HG03460 (cell line): ENCODE results near the gene ADGRA3.

Experiments
- ATAC-seq: cut with Tn5 transposase; IDR thresholded peaks from one replicate; pipeline ENCODE4 v1.9.1; 2021; ENCODE audit not compliant: unreplicated experiment

Gene ADGRA3, protein sequence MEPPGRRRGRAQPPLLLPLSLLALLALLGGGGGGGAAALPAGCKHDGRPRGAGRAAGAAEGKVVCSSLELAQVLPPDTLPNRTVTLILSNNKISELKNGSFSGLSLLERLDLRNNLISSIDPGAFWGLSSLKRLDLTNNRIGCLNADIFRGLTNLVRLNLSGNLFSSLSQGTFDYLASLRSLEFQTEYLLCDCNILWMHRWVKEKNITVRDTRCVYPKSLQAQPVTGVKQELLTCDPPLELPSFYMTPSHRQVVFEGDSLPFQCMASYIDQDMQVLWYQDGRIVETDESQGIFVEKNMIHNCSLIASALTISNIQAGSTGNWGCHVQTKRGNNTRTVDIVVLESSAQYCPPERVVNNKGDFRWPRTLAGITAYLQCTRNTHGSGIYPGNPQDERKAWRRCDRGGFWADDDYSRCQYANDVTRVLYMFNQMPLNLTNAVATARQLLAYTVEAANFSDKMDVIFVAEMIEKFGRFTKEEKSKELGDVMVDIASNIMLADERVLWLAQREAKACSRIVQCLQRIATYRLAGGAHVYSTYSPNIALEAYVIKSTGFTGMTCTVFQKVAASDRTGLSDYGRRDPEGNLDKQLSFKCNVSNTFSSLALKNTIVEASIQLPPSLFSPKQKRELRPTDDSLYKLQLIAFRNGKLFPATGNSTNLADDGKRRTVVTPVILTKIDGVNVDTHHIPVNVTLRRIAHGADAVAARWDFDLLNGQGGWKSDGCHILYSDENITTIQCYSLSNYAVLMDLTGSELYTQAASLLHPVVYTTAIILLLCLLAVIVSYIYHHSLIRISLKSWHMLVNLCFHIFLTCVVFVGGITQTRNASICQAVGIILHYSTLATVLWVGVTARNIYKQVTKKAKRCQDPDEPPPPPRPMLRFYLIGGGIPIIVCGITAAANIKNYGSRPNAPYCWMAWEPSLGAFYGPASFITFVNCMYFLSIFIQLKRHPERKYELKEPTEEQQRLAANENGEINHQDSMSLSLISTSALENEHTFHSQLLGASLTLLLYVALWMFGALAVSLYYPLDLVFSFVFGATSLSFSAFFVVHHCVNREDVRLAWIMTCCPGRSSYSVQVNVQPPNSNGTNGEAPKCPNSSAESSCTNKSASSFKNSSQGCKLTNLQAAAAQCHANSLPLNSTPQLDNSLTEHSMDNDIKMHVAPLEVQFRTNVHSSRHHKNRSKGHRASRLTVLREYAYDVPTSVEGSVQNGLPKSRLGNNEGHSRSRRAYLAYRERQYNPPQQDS (N-terminal part only)

DNA sequence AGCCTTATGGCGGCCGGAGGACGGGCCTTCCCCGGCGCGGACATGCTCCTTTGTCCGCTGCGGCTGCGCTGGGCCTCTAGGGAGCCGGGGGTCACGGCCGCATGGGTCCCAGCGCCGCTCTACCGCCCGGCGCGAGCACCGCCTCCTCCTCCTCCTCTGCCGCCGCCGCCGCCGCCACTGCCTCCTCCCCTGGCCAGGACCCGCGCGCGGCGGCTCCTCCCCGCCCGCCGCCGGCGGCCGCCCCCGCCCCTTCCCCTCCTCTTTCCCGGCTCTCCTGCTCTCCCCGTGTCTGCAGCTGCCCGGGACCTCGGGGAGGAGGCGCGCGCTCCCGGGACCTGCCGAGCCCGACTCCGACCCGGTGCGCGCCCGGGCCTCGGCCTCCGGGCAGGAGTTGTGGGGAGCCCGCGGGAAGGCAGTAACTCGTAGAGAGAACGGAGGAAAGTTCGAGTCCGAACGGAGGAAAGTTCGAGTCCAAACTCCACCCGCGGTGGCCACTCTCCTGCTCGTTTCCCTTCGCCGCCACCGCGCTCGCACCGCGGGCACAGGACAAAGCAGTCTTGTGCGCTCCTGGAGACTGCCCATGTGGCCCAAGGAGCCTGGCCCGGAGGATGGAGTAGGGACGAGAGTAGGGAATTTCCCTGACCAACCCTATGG, at the start of gene ADGRA3:
TSS of gene ADGRA3 (minus strand) at position 179 of the 654 bp plus-strand sequence. CDS start 282 bp downstream, outside the sequence.
- ATAC-seq: no peak

DNA sequence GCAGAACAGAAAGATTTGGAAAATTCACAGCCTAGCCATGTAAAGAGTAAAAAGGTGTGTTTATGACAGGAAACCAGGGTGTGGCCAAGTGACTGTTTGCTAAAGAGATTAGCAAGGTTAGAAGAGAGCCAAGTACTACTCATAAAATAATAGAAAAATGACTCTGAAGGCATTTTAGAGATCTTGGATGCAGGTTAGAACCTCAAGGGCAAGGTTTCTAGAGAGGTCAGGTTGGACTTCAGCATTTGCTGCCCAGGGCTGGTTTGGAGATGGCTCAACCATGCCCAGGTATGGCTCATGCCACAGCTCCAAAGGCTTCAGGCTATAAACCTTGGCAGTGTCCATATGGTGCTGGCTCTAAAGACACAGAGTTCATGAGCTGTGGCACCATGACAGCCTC, 40.6 kb upstream of the ADGRA3 start:
- ATAC-seq: no peak

DNA sequence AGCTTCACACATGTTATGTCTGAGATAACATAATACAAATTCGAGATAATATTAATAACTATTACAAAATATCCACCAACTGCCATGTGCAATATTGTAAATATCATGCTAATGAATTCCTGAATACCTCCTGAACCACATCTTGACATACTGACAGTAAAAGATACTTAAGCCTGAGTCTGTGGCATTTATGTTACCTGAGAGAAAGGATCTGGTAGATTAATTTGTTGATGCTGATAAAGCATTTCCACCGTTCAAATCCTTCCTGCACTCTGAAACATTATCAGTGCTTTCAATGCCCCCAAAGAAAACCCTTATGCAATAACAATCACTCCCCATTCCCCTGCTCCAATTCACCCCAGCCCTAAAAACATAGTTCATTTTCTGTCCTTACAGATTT, 38.8 kb upstream of the ADGRA3 start:
- ATAC-seq: no peak

GRCh38 chr4:22553560-22553959, 37.7 kb upstream of the ADGRA3 start:
- no peak for ATAC-seq

GRCh38 chr4:22552812-22553211, 36.9 kb upstream of the ADGRA3 start:
- ATAC-seq: no peak

GRCh38 chr4:22551550-22551949, 35.7 kb upstream of the ADGRA3 start:
- no peak for ATAC-seq

DNA sequence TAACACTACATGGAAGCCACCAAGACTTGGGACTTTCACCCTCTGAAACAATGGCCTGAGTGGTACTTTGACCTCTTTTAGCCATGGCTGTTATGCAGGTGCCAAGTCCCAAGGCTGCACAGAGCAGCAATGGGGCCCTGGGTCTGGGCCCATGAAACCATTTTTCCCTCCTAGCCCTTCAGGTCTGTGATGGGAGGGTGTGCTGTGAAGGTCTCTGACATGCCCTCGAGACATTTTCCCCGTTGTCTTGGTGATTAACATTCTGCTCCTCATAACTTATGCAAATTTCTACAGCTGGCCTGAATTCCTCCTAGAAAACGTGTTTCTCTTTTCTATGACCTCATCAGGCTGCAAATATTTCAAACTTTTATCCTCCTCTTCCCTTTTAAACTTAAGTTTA, 30.4 kb upstream of the ADGRA3 start:
- no peak for ATAC-seq

DNA sequence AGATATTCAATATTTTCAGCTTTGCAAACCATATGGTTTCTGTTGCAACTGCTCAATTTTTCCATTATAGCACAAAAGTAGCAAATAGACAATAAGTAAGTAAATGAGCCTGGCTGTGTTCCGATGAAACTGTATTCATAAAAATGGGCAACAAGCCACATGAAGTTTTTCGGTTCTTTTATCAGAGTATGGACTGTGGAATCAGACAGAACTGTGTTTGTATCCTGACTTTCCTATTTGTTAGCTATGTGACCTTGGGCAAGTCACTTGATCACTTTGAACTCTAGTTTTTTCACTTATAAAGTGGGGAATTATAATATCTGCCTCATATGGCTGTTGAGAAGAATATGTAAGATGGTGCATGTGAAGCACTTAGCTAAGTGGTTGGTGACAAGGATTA, 23.4 kb upstream of the ADGRA3 start:
- ATAC-seq: no peak

GRCh38 chr4:22537864-22538263, 22.0 kb upstream of the ADGRA3 start:
- no peak for ATAC-seq

GRCh38 chr4:22534374-22534773, 18.5 kb upstream of the ADGRA3 start:
- no peak for ATAC-seq

GRCh38 chr4:22532896-22533295, 17.0 kb upstream of the ADGRA3 start:
- no peak for ATAC-seq

DNA sequence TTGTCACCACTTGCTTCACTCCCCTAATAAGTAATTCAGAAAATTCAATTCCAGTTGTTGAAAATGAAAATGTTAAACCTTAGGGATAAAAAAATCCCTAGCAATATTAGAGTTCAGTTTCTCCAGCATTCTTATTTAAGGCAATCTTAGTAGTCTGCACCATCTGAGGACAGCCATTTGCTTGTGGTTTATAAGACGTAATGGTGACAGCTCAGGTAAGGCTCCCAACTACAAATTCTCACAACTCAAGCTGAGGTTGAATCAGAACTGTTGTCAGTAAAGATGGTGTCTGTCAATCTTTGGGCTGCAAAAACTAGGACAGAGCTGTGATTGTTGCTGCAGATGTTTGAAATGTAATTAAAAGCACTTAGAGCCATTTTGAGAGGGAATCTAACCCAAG, 16.3 kb upstream of the ADGRA3 start:
- no peak for ATAC-seq

GRCh38 chr4:22531311-22532019, 15.6 kb upstream of the ADGRA3 start:
- ATAC-seq: no peak

DNA sequence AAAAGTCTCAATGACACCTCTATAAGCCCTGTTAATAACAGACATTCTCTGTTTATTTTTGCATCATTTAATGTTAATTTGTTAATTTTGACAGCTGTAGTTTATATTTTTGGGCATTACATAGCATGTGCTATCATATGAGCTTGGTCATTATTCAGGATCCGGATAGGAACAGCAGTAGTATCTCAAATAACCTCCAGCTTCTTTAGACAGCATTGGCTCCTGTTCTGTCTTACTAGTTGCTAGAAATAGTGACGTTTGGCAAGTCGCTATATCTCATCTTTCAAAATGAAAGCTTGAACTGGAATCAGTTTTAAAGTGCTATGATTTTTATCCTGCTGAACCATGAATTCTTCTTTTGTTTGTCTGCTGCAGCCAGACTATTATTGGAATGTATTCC, 9.0 kb upstream of the ADGRA3 start:
- no peak for ATAC-seq

DNA sequence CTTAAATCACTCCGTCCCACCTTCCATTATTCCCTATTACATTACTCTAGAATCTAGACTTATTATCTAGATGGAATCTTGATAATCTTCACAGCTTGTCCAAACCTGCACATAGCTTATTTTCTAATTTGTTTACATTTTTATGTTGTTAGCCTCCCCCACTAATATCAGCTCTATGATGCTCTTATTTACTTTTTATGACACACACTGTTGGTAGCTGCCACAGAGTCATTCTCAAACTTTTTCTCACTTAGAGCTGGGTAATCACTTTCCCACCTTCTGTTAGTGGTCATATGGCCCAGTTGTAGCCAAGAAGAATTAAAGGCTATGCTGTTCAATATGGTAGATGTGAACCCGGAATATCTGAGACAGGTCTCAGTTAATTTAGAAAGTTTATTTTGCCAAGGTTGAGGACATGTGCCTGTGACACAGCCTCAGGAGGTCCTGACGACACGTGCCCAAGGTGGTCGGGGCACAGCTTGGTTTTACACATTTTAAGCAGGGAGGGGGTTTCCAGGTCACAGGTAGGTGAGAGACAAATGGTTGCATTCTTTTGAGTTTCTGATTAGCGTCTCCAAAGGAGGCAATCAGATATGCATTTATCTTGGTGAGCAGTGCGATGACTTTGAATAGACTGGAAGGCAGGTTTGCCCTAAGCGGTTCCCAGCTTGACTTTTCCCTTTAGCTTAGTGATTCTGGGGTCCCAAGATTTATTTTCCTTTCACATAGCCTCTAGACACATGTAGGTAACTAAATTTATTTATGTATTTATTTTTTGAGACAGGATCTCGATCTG, 7.0 kb upstream of the ADGRA3 start:
- ATAC-seq: no peak

DNA sequence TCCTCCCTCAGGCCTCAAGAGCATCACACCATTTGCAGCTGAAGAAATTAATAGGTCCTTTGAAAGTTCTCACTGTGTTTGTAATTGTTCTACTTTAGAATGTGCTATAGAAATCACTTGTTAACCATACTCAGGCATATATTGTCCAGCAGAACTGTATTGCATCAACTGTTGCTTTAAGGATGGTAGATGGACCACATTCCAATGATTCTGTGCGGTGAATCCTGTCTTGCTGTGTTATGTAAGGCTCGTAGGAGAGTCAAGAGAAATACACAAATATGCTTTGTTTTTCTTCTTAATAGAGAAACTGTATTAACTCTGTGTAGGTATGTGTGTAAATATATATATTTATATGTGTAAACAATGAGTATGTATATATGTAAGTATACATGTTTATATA, 6.3 kb upstream of the ADGRA3 start:
- ATAC-seq: no peak

- ATAC-seq: no peak
Measured at GRCh38 chr4:22521240-22521639, 5.4 kb upstream of the ADGRA3 start.

DNA sequence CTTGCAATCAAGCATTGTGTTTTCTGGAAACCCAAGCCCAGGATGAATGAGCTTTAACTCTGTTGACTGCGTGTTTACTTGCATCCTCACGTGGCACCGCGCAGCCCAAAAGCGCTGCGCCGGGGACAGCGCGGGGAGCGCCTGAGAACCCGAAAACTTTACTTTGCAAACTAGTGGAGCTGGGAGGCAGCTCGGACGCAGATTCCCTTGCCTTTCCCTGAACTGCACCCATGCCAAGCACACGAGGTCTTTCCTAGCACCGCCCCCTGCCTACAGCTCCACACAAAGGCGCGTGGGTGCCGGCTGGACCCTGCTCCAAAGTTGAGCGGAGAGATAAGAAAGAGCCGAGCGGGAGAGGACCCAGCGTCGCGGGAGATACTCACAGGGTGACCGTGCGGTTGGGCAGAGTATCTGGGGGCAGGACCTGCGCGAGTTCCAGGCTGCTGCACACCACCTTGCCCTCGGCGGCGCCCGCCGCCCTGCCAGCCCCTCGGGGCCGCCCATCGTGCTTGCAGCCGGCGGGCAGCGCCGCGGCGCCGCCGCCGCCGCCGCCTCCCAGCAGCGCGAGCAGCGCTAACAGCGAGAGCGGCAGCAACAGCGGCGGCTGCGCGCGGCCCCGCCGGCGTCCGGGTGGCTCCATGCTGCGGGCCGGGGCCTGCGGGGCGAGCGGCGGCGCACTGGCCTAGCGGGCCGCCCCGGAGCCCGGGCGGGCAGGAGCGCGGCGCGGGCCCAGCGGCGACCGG, 550 bp downstream of the ADGRA3 start:
- ATAC-seq: no peak

- ATAC-seq: no peak
Measured at GRCh38 chr4:22514481-22514880, 1.4 kb downstream of the ADGRA3 start.
